HCT116 (cell line): ENCODE measurements around the gene LEAP2. TPM values are rescaled to one million over a fixed set of nuclear protein-coding genes. Genes with fewer than 3 reads are reported as not detected.

ENCODE experiments used
- ATAC-seq: fragments of 200-7000 bp; cut with Tn5 transposase; 2 replicates; pipeline ENCODE4 v1.9.1; 2020; ENCODE audit warnings: mild to moderate bottlenecking, moderate library complexity
- BruUV-seq: library from RNA; stranded (reverse); fragments of 400-500 nt; replicated peaks from 2 replicates; lab custom pipeline; 2021; lab: Mats Ljungman, UMichigan
- CTCF ChIA-PET: fragments of 300-600 bp; sonication (Branson Sonifier 250); formaldehyde crosslinking; loops from one replicate; lab custom pipeline; 2021; ENCODE audit warnings: antibody characterized with exemption; lab: Charles Lee
- POLR2A ChIA-PET: fragments of 300-600, 350-600 bp; sonication (Branson Sonifier 250); formaldehyde crosslinking; loops from one replicate; lab custom pipeline; 2021; ENCODE audit warnings: antibody characterized with exemption; lab: Charles Lee
- RAD21 ChIA-PET, 2 experiments: fragments of 300-600 bp; sonication (Branson Sonifier 250); formaldehyde crosslinking; loops; one replicate each; lab custom pipeline; 2023; ENCODE audit warnings: low total read pairs in 2 of 2; ENCODE audit not compliant: uncharacterized antibody in 2 of 2, unreplicated experiment in 2 of 2, low non-redundant PET in 1 of 2; lab: Charles Lee
- DNase-seq: peaks from one replicate; pipeline ENCODE4 v3.0.0-alpha.2; 2010; ENCODE audit warnings: low read depth, low spot score
- H2AFZ ChIP-seq: fragments of 200-600 bp; shearing (Covaris generic), sonication (generic); 2 replicates; pipeline ENCODE4 v1.6.1; 2017; ENCODE audit warnings: low read depth, mixed run types, mixed read lengths, antibody characterized with exemption, low read length; ENCODE audit not compliant: poor library complexity, severe bottlenecking
- H3K27ac ChIP-seq: 2 replicates; pipeline ENCODE4 v1.5.1; 2012; ENCODE audit warnings: low read depth, low read length
- H3K27me3 ChIP-seq: fragments of 200-600 bp; sonication (generic); 2 replicates; pipeline ENCODE4 v1.6.1; 2016; ENCODE audit warnings: mixed run types, low read length, mixed read lengths; ENCODE audit not compliant: insufficient read depth
- H3K36me3 ChIP-seq, 2 experiments: fragments of 200-500 bp in 1 of 2; fragments of 200-600 bp in 1 of 2; sonication (Bioruptor generic) in 1 of 2; sonication (generic) in 1 of 2; 2 replicates each; pipeline versions ENCODE4 v1.5.1 to v1.6.1; 2014 to 2016; ENCODE audit warnings: low read length in 2 of 2, inconsistent platforms in 1 of 2, mixed read lengths in 1 of 2, mixed run types in 1 of 2; ENCODE audit not compliant: insufficient read depth in 2 of 2, control insufficient read depth in 1 of 2
- H3K4me1 ChIP-seq, 2 experiments: fragments of 200-600 bp in 1 of 2; sonication (generic) in 1 of 2; 2 replicates each; pipeline versions ENCODE4 v1.5.1 to v1.6.1; 2012 to 2017; ENCODE audit warnings: low read length in 2 of 2, inconsistent platforms in 1 of 2, mild to moderate bottlenecking in 1 of 2, mixed read lengths in 1 of 2, mixed run types in 1 of 2, moderate library complexity in 1 of 2; ENCODE audit not compliant: insufficient read depth in 2 of 2, control insufficient read depth in 1 of 2
- H3K4me2 ChIP-seq: fragments of 200-600 bp; sonication (generic); 2 replicates; pipeline ENCODE4 v1.6.1; 2017; ENCODE audit warnings: mixed run types, low read length, mixed read lengths
- H3K4me3 ChIP-seq, 2 experiments: fragments of 200-600 bp in 1 of 2; sonication (generic) in 1 of 2; replicated peaks in 1 of 2; 2 replicates each; pipeline ENCODE4 v1.5.1; 2011 to 2016; ENCODE audit warnings: low read length in 2 of 2, control low read depth in 1 of 2, low read depth in 1 of 2, mild to moderate bottlenecking in 1 of 2, mixed read lengths in 1 of 2, mixed run types in 1 of 2
- H3K79me2 ChIP-seq: fragments of 200-600 bp; sonication (generic); 2 replicates; pipeline ENCODE4 v1.6.1; 2017; ENCODE audit warnings: mild to moderate bottlenecking, mixed run types, low read length, moderate library complexity, mixed read lengths; ENCODE audit not compliant: insufficient read depth
- H3K9ac ChIP-seq: fragments of 200-600 bp; sonication (generic); 2 replicates; pipeline ENCODE4 v1.6.1; 2016; ENCODE audit warnings: low read length, mixed read lengths
- H3K9me2 ChIP-seq: fragments of 200-600 bp; sonication (generic), shearing (Covaris generic); 2 replicates; pipeline ENCODE4 v1.6.1; 2017; ENCODE audit warnings: mixed run types, mild to moderate bottlenecking, moderate library complexity; ENCODE audit not compliant: insufficient read depth
- H3K9me3 ChIP-seq, 2 experiments: fragments of 200-500 bp in 1 of 2; fragments of 200-600 bp in 1 of 2; sonication (Bioruptor generic) in 1 of 2; sonication (generic) in 1 of 2; 2 replicates each; pipeline ENCODE4 v1.6.1; 2014 to 2017; ENCODE audit warnings: low read length in 2 of 2, mixed read lengths in 2 of 2, inconsistent platforms in 1 of 2, low read depth in 1 of 2, mild to moderate bottlenecking in 1 of 2, mixed run types in 1 of 2, moderate library complexity in 1 of 2; ENCODE audit not compliant: control insufficient read depth in 1 of 2, insufficient read depth in 1 of 2
- H4K20me1 ChIP-seq: fragments of 200-600 bp; sonication (generic), shearing (Covaris generic); 2 replicates; pipeline ENCODE4 v1.6.1; 2017; ENCODE audit warnings: mixed run types, mild to moderate bottlenecking, moderate library complexity; ENCODE audit not compliant: insufficient read depth
- EGR1 ChIP-seq: IDR thresholded peaks from 2 replicates; pipeline ENCODE4 v1.6.1; 2012; ENCODE audit warnings: low read depth
- EZH2phosphoT487 ChIP-seq: fragments of 200-600 bp; IDR thresholded peaks from 2 replicates; pipeline ENCODE4 v1.6.1; 2018; ENCODE audit warnings: antibody characterized with exemption, borderline replicate concordance
- POLR2AphosphoS5 ChIP-seq: IDR thresholded peaks from 2 replicates; pipeline ENCODE4 v1.6.1; 2011; ENCODE audit warnings: mild to moderate bottlenecking, low read depth, low read length, moderate library complexity
- SRF ChIP-seq: IDR thresholded peaks from 2 replicates; pipeline ENCODE4 v1.6.1; 2012; ENCODE audit warnings: low read depth
- intact Hi-C: fragments of 100-400 bp; cut with micrococcal nuclease; formaldehyde crosslinking; loops from 2 replicates; pipeline ENCODE4 v1.10.0; 2022
- total RNA-seq: library from RNA; stranded (reverse); gene quantifications from one replicate; pipeline ENCODE4 v1.2.1, GENCODE V29; 2021; ENCODE audit not compliant: unreplicated experiment
- TF ChIP-seq, protein P1 (sequence below): IDR thresholded peaks from 2 replicates; pipeline ENCODE4 v1.6.1; 2012
- TF ChIP-seq, protein P2 (sequence below): IDR thresholded peaks from 2 replicates; pipeline ENCODE4 v1.6.1; 2012; ENCODE audit warnings: low read depth

LEAP2 gene
- total RNA-seq, 1 experiment from 2014 or later = 1.2 TPM

DNA sequence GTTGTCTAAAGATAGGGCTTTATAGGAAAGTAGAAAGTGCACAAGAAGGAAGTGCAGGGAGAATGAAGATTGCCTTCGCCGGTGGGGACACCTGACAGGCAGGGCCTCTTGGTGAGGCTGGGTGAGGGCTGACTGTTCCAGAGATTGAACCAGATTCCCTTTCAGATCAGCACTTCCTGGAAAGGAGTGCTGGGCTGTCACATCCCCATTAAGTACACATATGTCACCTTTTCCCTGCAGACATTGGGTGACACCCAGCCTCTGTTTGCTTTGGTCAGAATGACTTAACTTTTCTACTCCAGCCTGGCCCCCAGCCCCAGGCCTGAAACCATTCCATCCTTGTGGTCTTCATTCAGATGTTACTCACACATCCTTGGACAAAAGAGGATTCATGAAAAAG lies 35.6 kb upstream of the LEAP2 start (continued):
- TF ChIP-seq, protein P1, sequence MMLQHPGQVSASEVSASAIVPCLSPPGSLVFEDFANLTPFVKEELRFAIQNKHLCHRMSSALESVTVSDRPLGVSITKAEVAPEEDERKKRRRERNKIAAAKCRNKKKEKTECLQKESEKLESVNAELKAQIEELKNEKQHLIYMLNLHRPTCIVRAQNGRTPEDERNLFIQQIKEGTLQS = no peak
- TF ChIP-seq EGR1 (no peak), POLR2AphosphoS5 (no peak)

DNA sequence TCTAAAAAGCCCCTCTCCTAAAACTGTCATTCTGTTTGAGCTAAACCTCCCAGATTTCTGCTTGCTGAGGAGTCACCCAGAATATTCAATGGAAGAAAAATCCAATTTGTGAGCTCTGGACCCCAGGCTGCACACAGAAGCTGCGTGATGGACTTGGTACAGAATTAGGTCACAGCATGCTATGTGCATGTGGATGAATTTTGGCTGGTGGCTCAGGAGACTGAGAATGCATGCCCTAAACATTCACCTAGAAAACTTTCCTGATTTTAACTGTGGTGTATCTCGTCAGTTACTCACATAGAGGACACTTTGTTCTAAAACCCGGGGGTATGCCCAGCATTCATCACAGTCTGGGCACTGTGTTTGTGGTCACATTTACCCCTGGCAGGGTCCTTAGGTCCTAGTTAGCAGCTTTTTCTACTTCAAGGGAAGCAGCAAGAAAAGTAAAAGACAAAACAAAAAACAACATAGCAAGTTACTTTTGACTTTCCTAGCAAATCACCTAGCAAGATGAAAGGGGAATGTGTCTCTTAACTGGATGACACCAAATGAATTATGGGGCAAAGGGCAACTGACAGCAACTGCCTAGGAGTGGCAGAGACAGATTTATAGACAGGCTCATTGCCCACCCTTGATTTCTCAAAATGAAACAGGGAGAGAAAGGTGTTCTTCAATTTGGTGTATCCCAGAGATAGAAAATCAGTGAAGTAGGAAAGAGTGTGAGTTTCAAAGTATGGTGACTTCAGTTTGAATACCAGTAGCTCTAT lies 34.8 kb upstream of the LEAP2 start:
- H4K20me1 ChIP-seq = no peaks in the 10 kb centered on the region
- no peak overlapping the region for H3K9ac ChIP-seq
- H2AFZ ChIP-seq = no peak overlapping the region
- DNase-seq = no peak
- no peak overlapping the region for H3K27ac ChIP-seq
- no TSS peak for BruUV-seq
- no peaks in the 10 kb centered on the region for H3K9me2 ChIP-seq
- ChIA-PET RAD21 (no interaction called here), CTCF (no interaction called here), POLR2A (no interaction called here)
- no peak for ATAC-seq
- H3K4me2 ChIP-seq = no peak overlapping the region
- H3K79me2 ChIP-seq = no peaks in the 10 kb centered on the region
- intact Hi-C loops = no loop called here
- no peak overlapping the region for H3K4me3 ChIP-seq
- H3K4me1 ChIP-seq = 0 out of 4 replicates have a peak, but pooled peaks cover 0 to 4% of the 10 kb centered on the region in 2 experiments
- no peaks in the 10 kb centered on the region for H3K9me3 ChIP-seq
- H3K36me3 ChIP-seq = no peaks in the 10 kb centered on the region
- H3K27me3 ChIP-seq = no peaks in the 10 kb centered on the region
- TF ChIP-seq, protein P2, sequence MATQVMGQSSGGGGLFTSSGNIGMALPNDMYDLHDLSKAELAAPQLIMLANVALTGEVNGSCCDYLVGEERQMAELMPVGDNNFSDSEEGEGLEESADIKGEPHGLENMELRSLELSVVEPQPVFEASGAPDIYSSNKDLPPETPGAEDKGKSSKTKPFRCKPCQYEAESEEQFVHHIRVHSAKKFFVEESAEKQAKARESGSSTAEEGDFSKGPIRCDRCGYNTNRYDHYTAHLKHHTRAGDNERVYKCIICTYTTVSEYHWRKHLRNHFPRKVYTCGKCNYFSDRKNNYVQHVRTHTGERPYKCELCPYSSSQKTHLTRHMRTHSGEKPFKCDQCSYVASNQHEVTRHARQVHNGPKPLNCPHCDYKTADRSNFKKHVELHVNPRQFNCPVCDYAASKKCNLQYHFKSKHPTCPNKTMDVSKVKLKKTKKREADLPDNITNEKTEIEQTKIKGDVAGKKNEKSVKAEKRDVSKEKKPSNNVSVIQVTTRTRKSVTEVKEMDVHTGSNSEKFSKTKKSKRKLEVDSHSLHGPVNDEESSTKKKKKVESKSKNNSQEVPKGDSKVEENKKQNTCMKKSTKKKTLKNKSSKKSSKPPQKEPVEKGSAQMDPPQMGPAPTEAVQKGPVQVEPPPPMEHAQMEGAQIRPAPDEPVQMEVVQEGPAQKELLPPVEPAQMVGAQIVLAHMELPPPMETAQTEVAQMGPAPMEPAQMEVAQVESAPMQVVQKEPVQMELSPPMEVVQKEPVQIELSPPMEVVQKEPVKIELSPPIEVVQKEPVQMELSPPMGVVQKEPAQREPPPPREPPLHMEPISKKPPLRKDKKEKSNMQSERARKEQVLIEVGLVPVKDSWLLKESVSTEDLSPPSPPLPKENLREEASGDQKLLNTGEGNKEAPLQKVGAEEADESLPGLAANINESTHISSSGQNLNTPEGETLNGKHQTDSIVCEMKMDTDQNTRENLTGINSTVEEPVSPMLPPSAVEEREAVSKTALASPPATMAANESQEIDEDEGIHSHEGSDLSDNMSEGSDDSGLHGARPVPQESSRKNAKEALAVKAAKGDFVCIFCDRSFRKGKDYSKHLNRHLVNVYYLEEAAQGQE = no peak
- no peak for TF ChIP-seq SRF
- no peak for TF ChIP-seq EZH2phosphoT487
- TF ChIP-seq, all 23 proteins: peak for 0
